ENCODE results near the gene SPSB1.

SPSB1 gene

GRCh38 chr1:9260059-9260766 is 32.5 kb upstream of the SPSB1 start:
- DNase-seq: no peak

GRCh38 chr1:9261496-9261895 is 31.2 kb upstream of the SPSB1 start:
- no peak for DNase-seq

- DNase-seq: no peak
These were observed 30.4 kb upstream of the SPSB1 start for GRCh38 chr1:9262096-9262986.

DNA sequence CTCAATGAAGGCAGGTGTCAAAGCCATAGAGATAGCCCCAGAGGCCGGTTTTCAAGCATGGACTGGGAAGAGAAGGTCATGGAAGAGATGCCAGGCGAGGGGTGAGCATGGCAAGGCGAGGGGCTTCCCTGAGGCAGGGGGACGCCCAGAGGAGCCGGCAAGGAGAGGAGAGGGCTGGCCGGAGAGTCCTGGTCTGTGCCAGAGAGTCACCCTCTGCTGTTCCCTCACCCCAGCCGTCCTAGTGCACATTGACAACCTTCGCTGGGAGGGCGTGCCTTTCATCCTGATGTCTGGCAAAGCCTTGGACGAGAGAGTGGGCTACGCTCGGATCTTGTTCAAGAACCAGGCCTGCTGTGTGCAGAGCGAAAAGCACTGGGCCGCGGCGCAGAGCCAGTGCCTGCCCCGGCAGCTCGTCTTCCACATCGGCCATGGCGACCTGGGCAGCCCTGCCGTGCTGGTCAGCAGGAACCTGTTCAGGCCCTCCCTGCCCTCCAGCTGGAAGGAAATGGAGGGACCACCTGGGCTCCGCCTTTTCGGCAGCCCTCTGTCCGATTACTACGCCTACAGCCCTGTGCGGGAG is 29.3 kb upstream of the SPSB1 start:
- DNase-seq: no peak

- DNase-seq: no peak
These were observed 28.5 kb upstream of the SPSB1 start for GRCh38 chr1:9263984-9264872.

GRCh38 chr1:9265037-9265436 is 27.7 kb upstream of the SPSB1 start:
- no peak for DNase-seq

DNA sequence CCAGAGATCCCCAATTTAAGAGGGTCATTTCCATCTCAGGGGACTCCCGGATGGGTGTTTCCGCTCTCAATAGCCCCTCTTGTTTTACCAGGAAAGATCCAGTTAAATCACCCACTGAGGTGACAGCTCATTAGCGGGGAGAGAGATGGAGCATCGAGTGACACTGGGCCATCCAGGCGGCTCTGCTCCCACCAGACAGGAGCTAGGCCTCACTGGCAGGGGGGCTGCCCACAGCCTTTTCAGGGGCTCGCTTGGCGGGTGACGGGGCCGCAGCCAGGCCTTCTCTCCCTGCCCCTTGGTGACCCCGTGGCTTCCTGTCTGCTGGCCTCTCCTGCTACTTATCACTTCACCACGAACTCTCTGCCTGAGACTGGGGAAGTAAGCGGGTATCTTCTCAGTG is 26.7 kb upstream of the SPSB1 start:
- no peak for DNase-seq

- DNase-seq: no peak
These were observed 25.4 kb upstream of the SPSB1 start for GRCh38 chr1:9267352-9267686.

- DNase-seq: no peak
These were observed 24.7 kb upstream of the SPSB1 start for GRCh38 chr1:9267827-9268581.

DNA sequence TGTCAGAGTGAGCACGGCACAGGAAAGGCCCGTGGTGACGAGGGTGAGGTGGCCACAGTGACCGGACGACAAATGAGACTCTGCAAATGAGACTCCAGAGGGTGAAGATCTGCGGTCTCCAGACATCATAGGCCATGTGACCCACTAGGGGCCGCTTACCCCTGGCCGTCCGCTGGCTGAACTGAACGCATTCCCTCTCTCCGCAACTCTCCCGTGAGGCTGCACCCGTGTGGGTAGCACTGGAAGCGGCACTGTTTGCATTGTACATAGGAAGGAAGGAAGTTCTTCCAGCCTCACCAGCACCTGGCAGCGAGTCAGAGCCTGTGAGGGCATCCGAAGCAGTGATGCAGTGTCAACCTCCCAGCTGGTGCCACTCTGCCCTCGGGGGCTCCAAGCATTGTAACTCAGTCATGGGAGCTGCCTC is 23.6 kb upstream of the SPSB1 start:
- DNase-seq: no peak

- no peak for DNase-seq
These were observed 23.0 kb upstream of the SPSB1 start for GRCh38 chr1:9269721-9270120.

- no peak for DNase-seq
These were observed 22.3 kb upstream of the SPSB1 start for GRCh38 chr1:9270290-9270883.

DNA sequence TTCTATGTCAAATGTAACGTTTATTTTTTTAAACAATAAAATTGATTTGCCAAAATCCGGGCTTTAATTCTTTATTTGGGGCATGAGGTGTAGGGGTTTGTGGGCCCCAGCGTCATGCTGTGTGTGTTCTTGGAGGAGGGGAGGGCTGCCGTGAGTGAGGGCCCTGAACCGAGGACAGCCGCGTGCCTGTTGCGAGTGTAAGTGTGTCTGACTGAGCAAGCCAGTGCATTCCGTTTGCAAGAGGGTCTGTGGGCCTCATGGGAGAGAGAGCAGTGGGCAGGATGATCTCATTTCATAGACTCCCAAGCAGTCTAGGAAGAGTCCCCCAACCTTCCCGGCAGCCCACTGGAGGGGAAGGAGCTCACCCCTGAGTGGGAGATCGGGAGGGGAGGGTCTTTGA is 21.4 kb upstream of the SPSB1 start:
- DNase-seq: no peak

DNA sequence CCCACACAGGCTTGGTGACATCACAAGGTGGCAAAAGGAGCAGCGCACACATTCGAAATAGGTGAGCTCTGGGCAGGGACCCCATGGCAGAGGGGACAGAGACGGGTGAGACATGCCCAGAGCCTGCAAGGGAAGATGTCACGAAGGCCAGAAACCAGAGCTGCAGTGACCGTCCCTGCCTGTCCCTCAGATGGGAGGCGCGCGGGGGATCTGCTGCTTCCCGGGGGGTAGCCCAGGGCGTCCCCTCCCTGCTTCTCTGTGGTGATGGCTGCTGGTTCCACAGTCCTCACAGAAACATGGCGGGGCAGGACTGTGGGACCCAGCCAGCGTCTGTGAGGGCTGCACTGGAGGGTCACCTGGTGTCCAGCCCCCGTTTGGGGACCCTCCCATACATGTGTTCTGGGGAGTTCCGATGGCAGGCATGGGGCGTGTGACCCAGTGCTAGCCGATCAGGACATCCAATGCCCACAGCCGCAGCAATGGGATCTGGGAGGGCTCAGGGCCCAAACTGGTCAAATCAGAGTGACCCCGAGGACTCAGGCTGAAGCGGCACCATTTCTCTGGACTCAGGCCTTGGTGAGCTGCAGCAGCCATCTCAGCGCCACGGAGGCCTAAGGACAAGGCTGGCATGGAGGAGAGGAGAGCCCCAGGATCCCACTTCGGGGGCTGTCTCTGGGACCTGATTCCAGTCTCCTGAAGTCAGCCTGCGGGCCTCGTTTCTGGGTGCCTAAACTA is 20.7 kb upstream of the SPSB1 start:
- no peak for DNase-seq

DNA sequence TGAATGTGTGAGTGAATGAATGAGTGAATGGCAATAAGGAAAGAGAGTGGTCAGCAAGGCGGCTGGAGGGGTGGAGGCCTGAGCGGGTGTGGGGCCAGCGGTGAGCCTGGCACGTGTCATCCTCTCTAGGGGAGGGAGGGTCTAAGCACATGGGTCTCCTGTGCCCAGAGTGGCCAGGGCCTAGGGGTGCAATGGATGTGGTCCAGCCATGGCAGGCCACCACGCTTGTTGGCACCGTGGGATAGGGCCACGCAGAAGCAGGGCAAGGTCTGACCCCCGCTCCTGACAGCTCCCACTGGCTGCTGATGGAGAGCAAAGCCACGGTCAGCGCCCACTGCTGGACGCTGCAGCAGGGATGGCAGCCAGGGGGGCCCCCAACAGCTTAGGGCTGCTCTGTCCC is 19.5 kb upstream of the SPSB1 start:
- DNase-seq: no peak

- no peak for DNase-seq
These were observed 17.5 kb upstream of the SPSB1 start for GRCh38 chr1:9275161-9275560.

DNA sequence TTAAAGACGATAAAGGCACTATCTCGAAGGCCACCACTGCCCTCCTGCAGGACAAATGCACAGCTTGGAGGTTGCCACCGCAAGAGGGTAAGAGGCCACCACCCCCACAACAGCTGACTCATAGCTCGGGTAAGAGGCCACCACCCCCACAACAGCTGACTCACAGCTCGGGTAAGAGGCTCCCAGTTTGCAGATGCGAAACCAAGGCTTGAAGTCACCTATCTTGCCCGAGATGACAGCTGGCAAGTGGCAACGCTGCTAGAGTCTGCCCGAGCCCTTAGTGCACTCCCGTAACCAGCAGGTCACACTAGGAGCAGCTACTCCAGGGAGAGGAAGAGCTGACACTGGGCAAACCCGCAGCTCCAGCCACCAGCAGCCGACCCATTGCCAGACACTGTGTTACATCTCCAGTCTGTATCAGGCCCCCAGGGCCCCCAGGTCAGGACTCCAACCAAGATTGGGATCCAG is 17.1 kb upstream of the SPSB1 start:
- no peak for DNase-seq

DNA sequence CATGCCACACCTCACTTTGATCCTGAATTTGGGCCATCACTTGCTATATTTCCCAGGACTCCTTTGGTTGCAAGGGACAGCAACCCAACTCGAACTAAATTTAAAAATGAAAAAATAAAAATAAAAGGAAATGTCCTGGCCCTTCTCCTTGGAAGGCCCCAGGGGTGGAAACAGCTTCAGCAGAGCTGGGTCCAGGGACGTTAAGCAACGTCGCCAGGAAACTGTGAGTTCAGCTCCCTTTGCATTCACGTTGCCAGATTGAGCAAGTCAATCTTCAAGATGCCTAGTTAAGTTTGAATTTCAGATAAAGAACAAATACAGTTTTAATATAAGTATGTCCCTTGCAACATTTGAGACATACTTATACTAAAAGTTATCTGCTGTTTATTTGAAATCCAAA is 14.6 kb upstream of the SPSB1 start:
- no peak for DNase-seq

- DNase-seq: no peak
These were observed 14.0 kb upstream of the SPSB1 start for GRCh38 chr1:9278585-9279153.

DNA sequence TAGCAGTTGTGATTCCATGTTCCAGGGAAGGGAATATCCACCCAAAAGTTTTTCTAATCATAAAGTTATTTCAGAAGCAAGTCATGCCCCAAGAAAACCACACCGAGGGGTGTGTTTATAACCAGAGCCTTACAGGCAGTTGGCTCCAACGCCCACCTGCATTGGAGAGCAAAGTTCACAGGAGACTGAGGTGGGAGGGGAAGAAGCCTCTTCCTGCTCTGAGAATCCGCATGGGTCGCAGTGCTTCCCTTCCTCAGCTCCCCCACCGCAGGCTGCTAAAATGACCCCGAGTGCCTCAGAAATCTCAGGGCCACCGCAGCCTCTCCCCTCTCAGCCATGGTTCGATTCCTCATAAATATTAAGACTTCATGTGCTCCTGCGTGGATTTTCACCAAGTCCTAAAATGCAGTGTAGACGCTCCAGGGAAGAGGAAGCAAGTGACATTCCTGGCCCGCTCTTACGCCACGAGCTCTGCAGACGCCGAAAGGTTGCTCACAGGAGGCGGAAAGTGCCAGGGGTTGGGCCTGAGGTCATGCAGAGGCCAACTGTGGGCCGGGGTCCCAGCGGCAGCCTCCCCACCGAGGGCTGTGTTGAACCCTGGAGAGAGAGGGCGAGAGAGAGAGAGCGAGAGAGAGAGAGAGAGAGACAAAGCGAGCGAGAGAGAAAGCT is 13.4 kb upstream of the SPSB1 start:
- no peak for DNase-seq

Measured in NCI-H1048 (cell line).